BJ (cell line): ENCODE results near the gene BTBD6. TPM values are rescaled to one million over a fixed set of nuclear protein-coding genes. Genes with fewer than 3 reads are reported as not detected.

Source experiments
- CTCF ChIA-PET: fragments of 350-600 bp; formaldehyde crosslinking; extraction: SDS; loops from one replicate; lab custom pipeline; 2021; ENCODE audit warnings: antibody characterized with exemption, inconsistent platforms; lab: Yijun Ruan, JAX
- POLR2A ChIA-PET: fragments of 300-600 bp; sonication (Branson Sonifier 250); formaldehyde crosslinking; extraction: SDS; loops from one replicate; lab custom pipeline; 2021; ENCODE audit warnings: antibody characterized with exemption; lab: Charles Lee
- DNase-seq: peaks from one replicate; pipeline ENCODE4 v3.0.0-alpha.2; 2011; ENCODE audit warnings: low read depth
- H3K27me3 ChIP-seq: 2 replicates; pipeline ENCODE4 v1.6.0; 2011; ENCODE audit warnings: low read length; ENCODE audit not compliant: control insufficient read depth, insufficient read depth
- H3K36me3 ChIP-seq: 2 replicates; pipeline ENCODE4 v1.5.1; 2011; ENCODE audit warnings: low read length; ENCODE audit not compliant: control insufficient read depth, insufficient read depth
- H3K4me3 ChIP-seq: 2 replicates; pipeline ENCODE4 v1.5.1; 2011; ENCODE audit warnings: low read depth, mild to moderate bottlenecking, control low read depth, low read length
- polyA plus RNA-seq: library from polyadenylated mRNA; depleted of rRNA; stranded (reverse); fragments of >200 nt; gene quantifications from 2 replicates; pipeline ENCODE4 v1.2.3, GENCODE V29; 2011
- TF ChIP-seq, protein P1 (sequence below): IDR thresholded peaks from 2 replicates; pipeline ENCODE4 v1.5.1; 2011; ENCODE audit warnings: low read depth, mild to moderate bottlenecking, control low read depth, inconsistent platforms, low read length, moderate library complexity; ENCODE audit not compliant: insufficient read depth

BTBD6 gene
- polyA plus RNA-seq, 1 experiment: 41.9 TPM

DNA sequence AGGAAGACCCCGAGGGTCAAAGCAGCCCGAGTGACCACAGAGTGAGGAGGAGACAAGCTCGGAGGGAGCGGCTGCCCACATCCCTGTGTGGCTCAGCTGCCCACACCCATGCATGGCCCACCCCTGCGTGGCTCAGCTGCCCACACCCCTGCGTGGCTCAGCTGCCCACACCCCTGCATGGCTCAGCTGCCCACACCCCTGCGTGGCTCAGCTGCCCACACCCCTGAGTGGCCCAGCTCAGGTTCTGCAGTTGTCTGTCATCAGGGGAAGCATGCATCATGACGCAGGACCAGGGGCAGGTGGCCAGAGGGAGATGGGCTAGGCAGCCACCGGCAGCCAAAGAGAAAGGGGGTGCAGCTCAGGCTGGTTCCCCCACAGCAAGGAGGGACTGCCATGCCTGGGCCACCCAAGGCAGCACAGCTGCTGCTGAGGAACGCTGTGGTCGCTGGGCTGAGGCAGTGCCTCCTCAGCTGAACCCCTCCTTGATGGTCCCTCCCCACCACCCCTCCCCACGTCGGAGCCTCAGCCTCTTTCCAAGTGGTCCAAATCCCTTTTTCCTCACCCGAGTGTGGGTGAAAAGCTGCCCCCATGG is 33.9 kb upstream of the BTBD6 start:
- Histone ChIP-seq H3K27me3 (no peaks in the 10 kb centered on the region), H3K4me3 (no peak overlapping the region), H3K36me3 (peaks cover 28% of the 10 kb centered on the region)
- TF ChIP-seq, protein P1, sequence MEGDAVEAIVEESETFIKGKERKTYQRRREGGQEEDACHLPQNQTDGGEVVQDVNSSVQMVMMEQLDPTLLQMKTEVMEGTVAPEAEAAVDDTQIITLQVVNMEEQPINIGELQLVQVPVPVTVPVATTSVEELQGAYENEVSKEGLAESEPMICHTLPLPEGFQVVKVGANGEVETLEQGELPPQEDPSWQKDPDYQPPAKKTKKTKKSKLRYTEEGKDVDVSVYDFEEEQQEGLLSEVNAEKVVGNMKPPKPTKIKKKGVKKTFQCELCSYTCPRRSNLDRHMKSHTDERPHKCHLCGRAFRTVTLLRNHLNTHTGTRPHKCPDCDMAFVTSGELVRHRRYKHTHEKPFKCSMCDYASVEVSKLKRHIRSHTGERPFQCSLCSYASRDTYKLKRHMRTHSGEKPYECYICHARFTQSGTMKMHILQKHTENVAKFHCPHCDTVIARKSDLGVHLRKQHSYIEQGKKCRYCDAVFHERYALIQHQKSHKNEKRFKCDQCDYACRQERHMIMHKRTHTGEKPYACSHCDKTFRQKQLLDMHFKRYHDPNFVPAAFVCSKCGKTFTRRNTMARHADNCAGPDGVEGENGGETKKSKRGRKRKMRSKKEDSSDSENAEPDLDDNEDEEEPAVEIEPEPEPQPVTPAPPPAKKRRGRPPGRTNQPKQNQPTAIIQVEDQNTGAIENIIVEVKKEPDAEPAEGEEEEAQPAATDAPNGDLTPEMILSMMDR: no peak
- CTCF ChIA-PET: interaction anchor here (0.6 to 1.6 kb wide), 4 partner anchors 11 to 132 kb away, joined by 3 to 8 read pairs (median 4); no protein-coding TSS in a partner anchor
- POLR2A ChIA-PET: no interaction called here
- no peak for DNase-seq

DNA sequence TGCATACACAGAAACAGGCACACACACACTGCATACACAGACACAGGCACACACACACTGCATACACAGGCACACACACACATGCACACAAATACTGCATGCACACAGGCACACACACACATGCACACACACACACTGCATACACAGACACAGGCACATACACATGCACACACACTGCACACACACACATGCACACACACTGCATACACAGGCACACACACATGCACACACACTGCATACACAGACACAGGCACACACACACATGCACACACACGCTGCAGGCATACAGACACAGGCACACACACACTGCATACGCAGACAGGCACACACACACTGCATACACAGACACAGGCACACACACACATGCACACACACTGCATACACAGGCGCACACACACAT is 32.7 kb upstream of the BTBD6 start:
- TF ChIP-seq, protein P1: no peak
- ChIA-PET CTCF (no interaction called here), POLR2A (no interaction called here)
- Histone ChIP-seq H3K36me3 (peaks cover 29% of the 10 kb centered on the region), H3K4me3 (no peak overlapping the region), H3K27me3 (no peaks in the 10 kb centered on the region)
- no peak for DNase-seq

DNA sequence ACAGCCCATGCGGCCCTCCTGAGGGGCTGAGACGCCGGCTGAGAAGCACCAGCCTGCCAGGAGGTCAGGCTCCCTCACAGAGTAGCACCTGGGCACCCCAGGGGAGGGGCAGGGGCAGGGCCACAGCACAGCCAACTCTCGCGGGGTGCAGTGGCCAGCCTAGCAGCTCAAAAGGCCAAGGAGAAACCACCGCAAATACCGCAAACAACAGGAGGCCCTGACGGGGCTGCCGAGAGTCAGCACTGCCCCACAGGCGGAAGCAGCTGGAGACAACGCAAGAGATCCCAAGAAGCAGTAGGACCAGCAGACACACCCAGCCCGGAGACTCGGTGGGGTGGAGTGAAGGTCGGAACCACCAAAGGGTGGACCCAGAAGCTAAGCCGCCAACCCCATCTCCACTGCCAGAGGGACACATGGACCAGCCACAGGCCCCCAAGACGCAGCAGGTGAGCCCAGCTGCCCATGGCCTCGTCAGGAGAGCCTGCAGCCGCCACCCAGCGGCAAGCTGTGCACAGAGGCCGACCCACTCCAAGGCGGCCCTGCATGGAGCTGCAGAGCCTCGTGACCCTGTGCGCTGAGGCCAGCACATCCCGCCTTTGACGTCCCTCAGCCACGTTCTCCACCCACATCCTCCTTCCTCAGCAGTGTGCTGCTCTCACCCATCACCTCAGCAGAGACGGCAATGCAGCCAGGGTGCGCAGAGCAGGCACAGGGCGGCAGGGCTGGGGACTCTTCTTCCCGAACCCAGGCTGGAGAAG is 31.7 kb upstream of the BTBD6 start:
- DNase-seq: no peak
- CTCF ChIA-PET: interaction anchor here (0.9 to 1.0 kb wide), 2 partner anchors 66 to 135 kb away, joined by 3 read pairs; no protein-coding TSS in a partner anchor
- H3K36me3 ChIP-seq: peaks cover 34% of the 10 kb centered on the region
- H3K27me3 ChIP-seq: no peaks in the 10 kb centered on the region
- TF ChIP-seq, protein P1: no peak
- POLR2A ChIA-PET: no interaction called here
- H3K4me3 ChIP-seq: no peak overlapping the region

DNA sequence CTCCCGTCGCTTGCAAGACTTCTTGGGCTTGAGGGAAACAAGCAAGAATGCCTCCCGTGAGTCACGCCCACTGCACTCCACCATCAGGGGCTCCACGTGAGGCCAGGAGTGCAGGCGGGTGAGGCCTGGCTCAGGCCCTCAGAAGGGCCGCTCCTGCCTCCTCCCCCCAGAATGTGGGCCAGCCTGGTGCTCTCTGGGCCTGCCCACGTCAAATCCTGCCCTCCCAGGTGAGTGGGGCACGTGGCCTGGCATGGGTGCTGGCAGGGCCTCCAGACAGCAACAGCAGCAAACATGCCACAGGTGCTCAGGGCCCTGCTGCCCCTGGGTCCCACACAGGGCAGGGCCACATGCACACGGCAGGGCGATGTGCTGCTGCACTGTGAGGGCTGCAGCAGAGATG is 30.6 kb upstream of the BTBD6 start:
- H3K27me3 ChIP-seq: no peaks in the 10 kb centered on the region
- TF ChIP-seq, protein P1: no peak
- DNase-seq: no peak
- H3K4me3 ChIP-seq: no peak overlapping the region
- peaks cover 32% of the 10 kb centered on the region for H3K36me3 ChIP-seq
- CTCF ChIA-PET: interaction anchor here (0.9 to 1.0 kb wide), 3 partner anchors 15 to 134 kb away, joined by 3 read pairs; no protein-coding TSS in a partner anchor
- POLR2A ChIA-PET: no interaction called here

DNA sequence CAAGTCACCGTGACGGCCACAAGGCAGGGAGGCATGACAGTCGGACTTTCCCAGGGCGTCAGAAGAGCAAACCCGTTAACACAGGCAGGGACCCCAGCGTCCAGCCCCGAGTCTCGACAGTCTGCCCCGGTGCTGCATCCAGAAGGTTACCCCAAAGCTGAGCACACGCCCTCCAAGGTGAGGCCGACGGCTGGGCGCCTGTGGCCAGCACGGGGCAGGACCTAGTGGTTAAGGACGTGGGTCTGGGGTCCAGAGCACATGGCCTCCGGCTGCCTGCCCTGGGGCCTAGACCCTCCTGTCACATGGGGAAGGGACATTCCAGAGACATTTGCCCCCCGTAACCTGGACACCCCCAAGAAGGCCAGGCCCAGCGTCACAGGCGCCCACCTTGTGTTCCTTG is 29.7 kb upstream of the BTBD6 start:
- CTCF ChIA-PET: interaction anchor here (0.6 to 1.2 kb wide), 3 partner anchors 14 to 63 kb away, joined by 3 to 4 read pairs (median 3); no protein-coding TSS in a partner anchor
- Histone ChIP-seq H3K36me3 (peaks cover 33% of the 10 kb centered on the region), H3K4me3 (no peak overlapping the region), H3K27me3 (no peaks in the 10 kb centered on the region)
- POLR2A ChIA-PET: no interaction called here
- TF ChIP-seq, protein P1: no peak
- DNase-seq: no peak
